Putamen (tissue), 1 donor: Measurements from ENCODE around the gene UBAP1L.
"Not testable (repeated sequence)": the region's sequence is repeated elsewhere in the genome, so short reads cannot be mapped to it uniquely, and the experiment has no call there.

Experiments
- DNase-seq: peaks from one replicate; pipeline ENCODE4 v3.0.0-alpha.2; 2016; ENCODE audit warnings: low spot score

The UBAP1L gene

DNA sequence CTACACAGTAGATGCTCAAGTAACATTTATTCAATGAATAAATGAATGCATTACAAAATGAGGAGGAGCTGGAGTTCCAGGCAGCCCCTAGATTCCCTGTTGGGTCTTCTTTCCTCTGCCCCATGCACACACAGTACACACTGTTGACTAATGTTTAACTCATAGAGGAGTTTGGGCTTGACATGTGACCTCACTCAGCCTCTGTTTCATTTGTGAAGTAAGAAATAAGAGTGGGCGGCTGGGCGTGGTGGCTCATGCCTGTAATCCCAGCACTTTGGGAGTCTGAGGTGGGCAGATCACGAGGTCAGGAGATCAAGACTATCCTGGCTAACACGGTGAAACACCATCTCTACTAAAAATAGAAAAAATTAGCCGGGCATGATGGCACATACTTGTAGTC is 70.8 kb downstream of the UBAP1L start:
- not testable (repeated sequence) for DNase-seq

- DNase-seq, result no peak
These were observed 72.1 kb downstream of the UBAP1L start for GRCh38 chr15:65042776-65043327.
